Stomach (tissue), 4 donors: ENCODE measurements around the gene ESYT2.

Source experiments
- POLR2A ChIP-seq, 4 donors: fragments of 450-650 bp; IDR thresholded peaks; one replicate each; pipeline ENCODE4 v1.6.1; 2016; ENCODE audit warnings: antibody characterized with exemption in 4 of 4, control low read depth in 2 of 4, mild to moderate bottlenecking in 1 of 4, moderate library complexity in 1 of 4
- TF ChIP-seq, protein P1 (sequence below), 7 experiments: fragments of 450-650 bp in 4 of 7; fragments of 200-600 bp in 3 of 7; sonication (generic) in 3 of 7; IDR thresholded peaks; one replicate each; pipeline ENCODE4 v1.5.1; 2016 to 2019; ENCODE audit warnings: antibody characterized with exemption in 7 of 7, control low read depth in 2 of 7, mild to moderate bottlenecking in 1 of 7

DNA sequence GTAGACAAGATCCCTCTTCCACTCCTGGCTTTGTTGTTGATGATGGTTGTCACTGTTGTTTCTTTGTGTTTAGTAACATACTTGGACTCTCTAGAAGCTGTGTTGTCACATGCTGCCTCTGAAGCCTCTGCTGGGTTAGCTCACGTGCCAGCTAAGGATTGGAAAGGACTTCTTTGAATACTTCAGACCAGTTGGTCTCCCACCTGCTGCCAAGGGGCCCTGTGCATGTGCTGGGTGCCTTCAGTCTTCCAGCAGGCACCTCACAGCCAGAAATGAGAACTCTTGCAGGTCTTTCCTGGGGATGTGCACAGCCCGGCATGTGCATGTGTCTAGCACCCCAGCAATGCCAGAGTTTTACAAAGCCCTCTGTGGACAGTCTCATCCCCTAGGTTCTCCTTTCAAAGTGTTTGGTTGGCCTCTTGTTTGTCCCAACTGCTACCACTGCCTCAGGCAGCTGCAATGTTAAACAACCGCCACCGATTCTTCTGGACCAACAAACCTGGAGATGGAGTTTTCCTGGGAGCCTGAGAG lies 103.0 kb downstream of the ESYT2 start:
- TF ChIP-seq, protein P1, sequence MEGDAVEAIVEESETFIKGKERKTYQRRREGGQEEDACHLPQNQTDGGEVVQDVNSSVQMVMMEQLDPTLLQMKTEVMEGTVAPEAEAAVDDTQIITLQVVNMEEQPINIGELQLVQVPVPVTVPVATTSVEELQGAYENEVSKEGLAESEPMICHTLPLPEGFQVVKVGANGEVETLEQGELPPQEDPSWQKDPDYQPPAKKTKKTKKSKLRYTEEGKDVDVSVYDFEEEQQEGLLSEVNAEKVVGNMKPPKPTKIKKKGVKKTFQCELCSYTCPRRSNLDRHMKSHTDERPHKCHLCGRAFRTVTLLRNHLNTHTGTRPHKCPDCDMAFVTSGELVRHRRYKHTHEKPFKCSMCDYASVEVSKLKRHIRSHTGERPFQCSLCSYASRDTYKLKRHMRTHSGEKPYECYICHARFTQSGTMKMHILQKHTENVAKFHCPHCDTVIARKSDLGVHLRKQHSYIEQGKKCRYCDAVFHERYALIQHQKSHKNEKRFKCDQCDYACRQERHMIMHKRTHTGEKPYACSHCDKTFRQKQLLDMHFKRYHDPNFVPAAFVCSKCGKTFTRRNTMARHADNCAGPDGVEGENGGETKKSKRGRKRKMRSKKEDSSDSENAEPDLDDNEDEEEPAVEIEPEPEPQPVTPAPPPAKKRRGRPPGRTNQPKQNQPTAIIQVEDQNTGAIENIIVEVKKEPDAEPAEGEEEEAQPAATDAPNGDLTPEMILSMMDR (IDR thresholded peaks at IDR 0.05), result no peak
- TF ChIP-seq POLR2A (IDR thresholded peaks at IDR 0.05), result no peak
